ENCODE data around the gene ELP1.

The ELP1 gene

GRCh38 chr9:108855888-108856287, 78.0 kb downstream of the ELP1 start, which contains the start of gene ACTL7B:
TSS of gene ACTL7B (minus strand) at chr9:108855986. CDS start at chr9:108855930, 56 bp downstream.
- Histone ChIP-seq H3K9me3 (ENCODE audit: insufficient read depth, low read depth, low read length) (no peaks in the 10 kb centered on the region), H3F3A (ENCODE audit: low read depth) (no peaks in the 10 kb centered on the region), H2AFZ (ENCODE audit: low read length) (no peak within 1 kb of the TSS), H3K4me3 (ENCODE audit: low read length, poor library complexity, severe bottlenecking) (no peak within 1 kb of the TSS), H4K20me1 (ENCODE audit: insufficient read depth, low read length, poor library complexity, severe bottlenecking) (no peaks in the 10 kb centered on the region), H3K36me3 (ENCODE audit: insufficient read depth, low read length) (no peaks in the 10 kb centered on the region), H3K79me2 (ENCODE audit: insufficient read depth, low read length) (no peaks in the 10 kb centered on the region), H3K9me2 (replicated peaks; ENCODE audit: low read depth, low read length) (no peaks in the 10 kb centered on the region), H3K4me1 (ENCODE audit: insufficient read depth, low read length, poor library complexity, severe bottlenecking) (no peaks in the 10 kb centered on the region), H3K9ac (ENCODE audit: low read depth, low read length, poor library complexity, severe bottlenecking) (no peak within 1 kb of the TSS), H3K4me2 (ENCODE audit: low read depth, low read length, poor library complexity, severe bottlenecking) (no peak within 1 kb of the TSS), H3K27me3 (ENCODE audit: insufficient read depth, low read length, poor library complexity, severe bottlenecking) (no peaks in the 10 kb centered on the region)
- TF ChIP-seq CTCF (conservative IDR thresholded peaks at IDR 0.05; ENCODE audit: low read length) (no peak), EZH2phosphoT487 (IDR thresholded peaks at IDR 0.05; ENCODE audit: borderline replicate concordance) (no peak)

GRCh38 chr9:108855529-108855886, 78.4 kb downstream of the ELP1 start:
- no peak overlapping the region for H3K9ac ChIP-seq (ENCODE audit: low read depth, low read length, poor library complexity, severe bottlenecking)
- H3K9me2 ChIP-seq (replicated peaks; ENCODE audit: low read depth, low read length): no peaks in the 10 kb centered on the region
- H3K79me2 ChIP-seq (ENCODE audit: insufficient read depth, low read length): no peaks in the 10 kb centered on the region
- H3F3A ChIP-seq (ENCODE audit: low read depth): no peaks in the 10 kb centered on the region
- no peaks in the 10 kb centered on the region for H3K27me3 ChIP-seq (ENCODE audit: insufficient read depth, low read length, poor library complexity, severe bottlenecking)
- H2AFZ ChIP-seq (ENCODE audit: low read length): no peak overlapping the region
- no peak overlapping the region for H3K4me3 ChIP-seq (ENCODE audit: low read length, poor library complexity, severe bottlenecking)
- TF ChIP-seq EZH2phosphoT487 (IDR thresholded peaks at IDR 0.05; ENCODE audit: borderline replicate concordance) (no peak), CTCF (conservative IDR thresholded peaks at IDR 0.05; ENCODE audit: low read length) (no peak)
- H3K36me3 ChIP-seq (ENCODE audit: insufficient read depth, low read length): no peaks in the 10 kb centered on the region
- no peaks in the 10 kb centered on the region for H3K4me1 ChIP-seq (ENCODE audit: insufficient read depth, low read length, poor library complexity, severe bottlenecking)
- H3K4me2 ChIP-seq (ENCODE audit: low read depth, low read length, poor library complexity, severe bottlenecking): no peak overlapping the region
- no peaks in the 10 kb centered on the region for H4K20me1 ChIP-seq (ENCODE audit: insufficient read depth, low read length, poor library complexity, severe bottlenecking)
- H3K9me3 ChIP-seq (ENCODE audit: insufficient read depth, low read depth, low read length): no peaks in the 10 kb centered on the region

GRCh38 chr9:108854641-108855528, 79.0 kb downstream of the ELP1 start:
- no peaks in the 10 kb centered on the region for H3K9me2 ChIP-seq (replicated peaks; ENCODE audit: low read depth, low read length)
- H3K79me2 ChIP-seq (ENCODE audit: insufficient read depth, low read length): no peaks in the 10 kb centered on the region
- H2AFZ ChIP-seq (ENCODE audit: low read length): no peak overlapping the region
- no peak for TF ChIP-seq CTCF (conservative IDR thresholded peaks at IDR 0.05; ENCODE audit: low read length)
- TF ChIP-seq EZH2phosphoT487 (IDR thresholded peaks at IDR 0.05; ENCODE audit: borderline replicate concordance): no peak
- no peaks in the 10 kb centered on the region for H3K9me3 ChIP-seq (ENCODE audit: insufficient read depth, low read depth, low read length)
- H3K27me3 ChIP-seq (ENCODE audit: insufficient read depth, low read length, poor library complexity, severe bottlenecking): no peaks in the 10 kb centered on the region
- H4K20me1 ChIP-seq (ENCODE audit: insufficient read depth, low read length, poor library complexity, severe bottlenecking): no peaks in the 10 kb centered on the region
- H3K4me1 ChIP-seq (ENCODE audit: insufficient read depth, low read length, poor library complexity, severe bottlenecking): no peaks in the 10 kb centered on the region
- H3K4me2 ChIP-seq (ENCODE audit: low read depth, low read length, poor library complexity, severe bottlenecking): no peak overlapping the region
- H3K9ac ChIP-seq (ENCODE audit: low read depth, low read length, poor library complexity, severe bottlenecking): no peak overlapping the region
- H3K36me3 ChIP-seq (ENCODE audit: insufficient read depth, low read length): no peaks in the 10 kb centered on the region
- no peaks in the 10 kb centered on the region for H3F3A ChIP-seq (ENCODE audit: low read depth)
- H3K4me3 ChIP-seq (ENCODE audit: low read length, poor library complexity, severe bottlenecking): no peak overlapping the region

Measured in Loucy (cell line).